Erythroblast (primary cell): ENCODE data around the gene AUTS2.

ENCODE experiments used
- GATA1 ChIP-seq: IDR thresholded peaks from 2 replicates; pipeline ENCODE4 v1.6.1; 2011; ENCODE audit warnings: low read depth, mild to moderate bottlenecking, control low read depth, low read length, moderate library complexity
- POLR2A ChIP-seq: IDR thresholded peaks from 2 replicates; pipeline ENCODE4 v1.6.1; 2011; ENCODE audit warnings: mild to moderate bottlenecking, low read length

DNA sequence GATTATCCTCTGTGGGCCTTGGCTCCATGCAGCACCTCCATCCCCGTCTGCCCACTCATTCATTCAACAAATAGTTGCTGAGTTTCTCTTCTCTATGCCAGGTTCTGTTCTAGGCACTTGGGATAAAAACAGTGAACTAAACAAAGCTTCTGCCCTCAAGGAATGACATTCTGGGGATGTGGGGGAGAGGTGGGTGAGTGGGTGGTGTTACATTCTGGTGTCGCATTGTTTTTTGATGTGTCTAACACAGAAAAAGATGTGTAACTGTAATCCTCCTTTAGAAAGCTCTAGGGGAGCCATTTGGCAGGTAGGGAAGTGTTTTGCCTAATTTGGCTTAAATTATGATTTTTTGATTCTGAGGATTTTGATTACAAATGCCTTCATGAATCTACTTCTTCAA lies 21.4 kb downstream of the AUTS2 start:
- TF ChIP-seq POLR2A (no peak), GATA1 (no peak)
